DMS 273 treated with DMSO at 0.1 percent for 48 hours (cell line): Measurements from ENCODE around the gene ST6GALNAC2.
"Not testable (repeated sequence)": the region's sequence is repeated elsewhere in the genome, so short reads cannot be mapped to it uniquely, and the experiment has no call there.

Experiments used
- DNase-seq: peaks from one replicate; lab custom pipeline; 2025; lab: John Stamatoyannopoulos, UW

The ST6GALNAC2 gene

DNA sequence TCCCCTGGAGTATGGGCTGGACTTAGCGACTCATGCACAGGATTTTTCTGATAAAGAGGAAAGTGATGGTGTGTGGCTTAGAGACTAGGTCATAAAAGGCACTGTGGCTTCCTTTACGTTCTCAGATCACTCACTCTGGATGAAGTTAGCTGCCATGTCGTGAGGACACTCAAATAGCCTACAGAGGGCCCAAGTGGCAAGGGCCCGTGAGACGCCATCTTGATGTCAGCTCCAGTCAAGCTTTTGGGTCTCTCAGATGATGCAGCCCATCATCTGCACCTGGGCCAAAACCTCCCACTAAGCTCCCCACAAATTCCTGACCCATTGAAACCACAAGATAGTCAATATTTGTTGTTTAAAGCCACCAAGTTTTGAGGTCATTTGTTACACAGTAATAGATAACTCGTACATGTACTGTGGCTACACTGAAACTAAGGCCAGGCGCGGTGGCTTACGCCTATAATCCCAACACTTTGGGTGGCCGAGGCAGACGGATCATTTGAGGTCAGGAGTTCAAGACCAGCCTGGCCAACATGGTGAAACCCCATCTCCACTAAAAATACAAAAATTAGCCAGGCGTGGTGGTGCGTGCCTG is 14.7 kb downstream of the ST6GALNAC2 start:
- no peak for DNase-seq

DNA sequence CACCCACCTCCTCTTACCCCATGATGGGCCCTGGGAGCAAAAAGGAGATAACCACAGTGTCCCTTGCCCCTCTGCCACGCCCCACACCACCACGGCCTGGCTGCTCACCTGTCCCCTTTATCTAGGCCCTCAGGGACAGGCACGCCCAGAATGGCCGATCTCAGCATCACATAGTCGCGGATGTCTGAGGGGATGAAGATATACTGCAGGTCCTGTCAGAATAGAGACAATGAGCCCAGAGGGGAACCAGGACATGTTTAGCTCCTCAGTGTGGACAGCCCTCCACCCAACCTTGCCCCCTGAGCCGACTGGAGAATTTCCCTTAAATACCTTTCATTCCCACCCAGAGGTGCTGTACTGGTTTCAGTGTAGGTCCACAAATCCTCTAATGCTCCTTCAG is 15.2 kb downstream of the ST6GALNAC2 start:
- DNase-seq = no peak

DNA sequence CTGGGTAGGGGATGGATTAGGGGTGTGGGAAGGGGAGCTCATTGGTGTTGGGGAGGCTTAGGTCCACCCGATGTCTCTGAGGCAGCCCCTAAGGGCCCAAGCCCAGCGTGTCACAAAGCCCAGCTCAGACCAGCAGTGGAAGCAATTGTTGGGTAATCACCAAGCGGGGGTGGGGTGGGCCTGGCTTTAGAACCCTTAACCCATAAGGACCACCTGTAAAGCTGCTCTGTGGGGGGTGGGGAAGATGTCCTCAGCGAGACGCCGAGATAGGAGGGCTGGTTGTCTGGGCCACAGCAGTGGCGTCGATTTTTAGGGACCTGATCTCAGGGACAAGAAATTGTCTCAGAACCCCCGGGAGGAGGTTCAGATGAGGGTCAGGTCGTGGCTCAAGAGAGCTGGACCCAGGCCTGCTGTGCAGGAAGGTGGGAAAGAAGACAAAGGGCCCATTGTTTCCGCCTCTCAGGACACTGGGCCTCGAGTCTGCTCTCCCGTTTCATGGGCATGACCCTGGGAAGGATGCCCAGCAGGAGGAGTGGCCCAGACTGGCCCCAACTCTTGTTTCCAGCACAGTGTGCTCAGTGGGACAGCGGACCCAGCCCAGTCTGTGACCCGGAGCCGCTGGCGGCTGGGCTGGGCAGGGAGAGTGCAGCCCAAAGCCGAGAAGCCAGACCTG is 15.9 kb downstream of the ST6GALNAC2 start:
- no peak for DNase-seq

DNA sequence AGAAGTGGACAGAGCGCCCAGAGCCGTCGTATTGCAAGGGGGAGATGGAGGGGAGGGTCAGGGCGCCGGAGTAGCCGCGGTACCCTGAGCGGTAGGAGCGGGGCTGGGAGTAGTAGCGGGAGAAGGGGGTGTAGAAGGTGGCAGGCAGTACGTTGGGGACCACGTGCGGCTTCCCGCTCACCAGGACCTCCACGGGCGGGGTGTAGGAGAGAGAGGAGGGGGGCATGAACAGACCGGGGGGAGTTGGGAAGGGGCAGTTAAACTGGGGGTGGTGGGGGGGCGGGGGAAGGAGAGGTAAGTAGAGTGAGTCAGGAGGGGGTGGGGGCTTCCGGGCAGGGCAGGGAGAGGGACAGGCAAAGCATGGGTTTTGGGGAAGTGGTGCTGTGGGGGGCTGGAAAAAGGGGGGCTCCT is 16.8 kb downstream of the ST6GALNAC2 start:
- DNase-seq = no peak

DNA sequence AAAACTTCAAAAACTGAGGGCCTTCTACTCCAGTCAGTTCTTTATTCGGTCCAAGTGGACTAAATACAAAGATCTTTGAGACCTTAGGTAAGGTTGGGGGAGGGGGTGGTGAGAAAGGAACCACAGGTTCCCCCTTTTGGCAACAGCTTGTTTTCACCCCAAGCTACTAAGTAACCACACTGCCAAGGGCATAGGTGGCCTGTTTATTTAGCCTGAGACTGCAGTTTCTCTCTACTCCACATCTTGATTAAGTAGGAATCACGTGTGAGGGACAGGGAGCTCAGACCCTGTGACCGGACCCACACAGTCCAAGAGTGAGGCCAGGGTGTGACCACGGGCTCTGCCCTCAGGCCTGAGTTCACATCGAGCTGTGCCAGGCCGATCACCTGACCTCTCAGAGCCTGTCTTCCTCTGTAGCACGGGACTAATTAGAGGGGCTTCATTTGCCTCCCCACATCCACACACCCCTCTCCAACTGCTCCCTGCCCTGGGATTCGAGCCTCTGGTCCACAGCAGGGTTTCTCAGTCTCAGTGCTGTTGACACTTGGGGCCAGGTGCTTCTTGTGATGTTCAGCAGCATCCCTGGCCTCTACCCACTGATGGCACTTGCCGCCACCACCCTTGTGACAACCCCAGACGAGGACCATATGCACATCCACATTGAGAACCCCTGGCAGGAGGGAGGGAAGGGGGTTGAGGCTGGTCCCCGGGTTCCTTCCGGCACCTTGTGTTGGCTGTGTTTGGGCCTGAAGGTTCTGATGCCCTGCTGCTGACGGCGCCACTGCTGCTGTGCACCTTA is 17.8 kb downstream of the ST6GALNAC2 start:
- DNase-seq = no peak

DNA sequence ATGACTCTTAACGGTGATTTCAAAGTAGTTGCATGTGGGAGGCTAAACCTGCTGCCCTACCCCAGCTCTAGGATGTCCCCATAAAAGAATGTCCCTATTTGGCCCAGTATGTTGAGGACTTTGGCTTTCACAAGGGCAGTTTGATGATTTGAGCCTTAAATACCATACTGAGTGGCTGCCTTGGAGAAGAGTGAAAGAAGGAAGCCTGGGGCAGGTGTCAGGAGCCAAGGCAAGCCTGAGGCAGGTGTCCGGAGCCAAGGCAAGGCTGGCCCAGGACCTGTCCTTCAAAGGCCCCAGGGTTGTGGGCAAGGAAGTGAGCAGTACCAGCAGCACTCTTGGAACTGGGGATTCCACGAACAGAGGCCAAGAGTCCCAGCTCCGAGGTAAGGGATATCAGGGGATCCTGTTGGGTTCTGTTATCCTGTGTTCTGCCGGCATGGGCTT is 18.6 kb downstream of the ST6GALNAC2 start:
- no peak for DNase-seq

DNA sequence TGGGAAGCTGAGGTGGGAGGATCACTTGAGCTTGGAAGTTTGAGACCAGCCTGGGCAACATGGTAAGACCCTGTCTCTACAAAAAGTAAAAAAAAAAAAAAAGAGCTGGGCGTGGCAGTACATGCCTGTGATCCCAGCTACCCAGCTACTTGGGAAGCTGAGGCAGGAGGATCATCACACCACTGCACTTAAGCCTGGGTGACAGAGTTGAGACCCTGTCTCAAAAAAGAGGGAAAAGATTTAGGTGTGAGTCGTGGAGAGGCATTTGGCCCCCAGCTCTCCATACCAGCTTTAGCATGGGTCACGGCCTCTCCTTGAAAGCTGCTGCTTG is 19.1 kb downstream of the ST6GALNAC2 start:
- no peak for DNase-seq

DNA sequence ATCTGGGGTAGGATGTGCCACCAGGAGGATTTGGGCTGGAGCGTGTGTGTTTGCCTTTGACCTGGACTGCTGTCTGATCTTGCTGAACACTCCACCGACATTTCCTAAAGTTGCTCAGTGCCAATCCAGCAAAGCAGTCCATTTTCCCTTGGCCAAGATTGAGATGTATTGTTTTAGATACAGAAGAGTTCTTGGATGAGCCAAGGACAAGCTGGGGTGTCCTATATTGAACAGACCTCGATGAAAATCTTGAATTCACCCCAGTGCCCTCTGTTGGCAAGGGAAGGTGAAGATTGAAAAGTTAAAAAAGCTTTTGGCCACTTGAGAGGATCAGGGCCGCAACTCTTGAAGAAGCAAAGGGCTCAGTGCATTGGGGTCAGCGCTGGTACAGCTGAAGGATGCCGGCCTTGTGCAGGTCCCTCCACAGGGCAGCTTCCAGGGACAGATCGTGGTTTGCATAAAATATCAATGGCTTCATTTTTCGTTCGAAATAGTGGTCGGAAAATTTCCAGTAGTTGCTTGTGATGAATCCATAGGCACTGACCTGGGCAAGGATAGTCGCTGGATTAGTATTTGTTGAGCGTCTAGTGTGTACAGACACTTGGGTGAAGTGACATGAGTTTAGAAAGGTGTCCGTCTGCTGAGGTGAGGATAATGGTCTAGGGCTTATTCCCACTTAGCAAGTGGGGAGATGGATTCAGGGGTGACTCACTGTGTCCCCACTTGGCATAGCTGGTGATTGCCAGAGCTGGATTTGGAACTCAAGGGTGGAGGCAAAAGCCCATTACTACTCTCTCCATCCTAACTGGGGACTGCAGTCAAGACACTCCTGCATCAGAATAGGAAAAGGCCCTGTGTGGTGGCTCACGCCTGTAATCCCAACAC is 19.7 kb downstream of the ST6GALNAC2 start:
- DNase-seq = no peak

DNA sequence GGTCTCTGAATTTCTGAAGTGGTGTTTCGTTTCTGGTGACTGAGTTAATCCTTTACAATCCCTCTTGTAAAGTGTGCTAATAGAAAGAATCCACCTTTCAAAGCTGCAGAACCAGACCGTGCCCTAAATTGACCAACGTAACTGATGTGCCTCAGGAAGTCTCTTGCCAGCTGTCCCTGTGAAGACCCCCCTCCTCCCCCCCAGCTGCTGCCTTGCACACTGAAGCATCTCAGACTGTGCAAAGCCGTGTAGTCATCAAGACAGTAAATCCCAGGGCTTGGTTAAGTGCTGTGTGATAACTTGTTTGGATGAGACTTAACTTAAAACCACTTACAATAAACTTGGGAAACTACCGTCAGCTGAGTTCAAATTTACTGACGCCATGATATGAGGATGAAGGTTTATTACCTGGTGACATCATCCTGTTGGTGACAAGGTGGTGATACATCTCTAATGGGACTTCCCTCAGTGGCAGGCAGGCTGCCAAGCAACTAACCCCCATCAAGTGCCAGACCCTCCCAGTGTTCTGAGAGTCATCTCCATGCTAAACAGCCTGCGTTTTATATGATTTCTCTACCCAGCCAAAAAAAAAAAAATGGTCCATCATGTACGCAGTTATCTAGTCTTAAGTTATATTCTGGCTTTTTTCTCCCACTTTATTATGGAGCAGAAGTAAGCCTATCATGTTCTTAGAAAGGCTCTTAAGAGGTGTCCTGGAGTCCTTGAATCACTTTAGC is 20.5 kb downstream of the ST6GALNAC2 start:
- not testable (repeated sequence) for DNase-seq

DNA sequence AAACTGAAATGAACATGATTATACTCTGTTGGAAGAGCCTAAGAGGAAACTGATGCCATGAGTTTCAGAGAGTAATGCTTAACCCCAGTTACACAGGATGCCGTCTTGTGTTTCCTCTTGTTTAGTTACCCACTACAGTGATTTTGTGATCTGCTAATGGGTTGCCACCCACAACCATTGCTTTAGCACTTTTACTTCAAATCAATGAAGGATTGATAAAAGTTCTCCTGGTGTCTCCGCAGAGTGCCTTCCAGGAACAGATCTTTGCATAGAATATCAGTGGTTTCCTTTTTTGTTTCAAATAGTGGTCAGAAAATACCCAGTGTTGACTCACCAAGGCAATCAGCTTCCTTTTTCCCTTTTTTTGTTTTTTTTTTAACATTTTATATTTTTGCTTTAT is 22.3 kb downstream of the ST6GALNAC2 start:
- DNase-seq = not testable (repeated sequence)

DNA sequence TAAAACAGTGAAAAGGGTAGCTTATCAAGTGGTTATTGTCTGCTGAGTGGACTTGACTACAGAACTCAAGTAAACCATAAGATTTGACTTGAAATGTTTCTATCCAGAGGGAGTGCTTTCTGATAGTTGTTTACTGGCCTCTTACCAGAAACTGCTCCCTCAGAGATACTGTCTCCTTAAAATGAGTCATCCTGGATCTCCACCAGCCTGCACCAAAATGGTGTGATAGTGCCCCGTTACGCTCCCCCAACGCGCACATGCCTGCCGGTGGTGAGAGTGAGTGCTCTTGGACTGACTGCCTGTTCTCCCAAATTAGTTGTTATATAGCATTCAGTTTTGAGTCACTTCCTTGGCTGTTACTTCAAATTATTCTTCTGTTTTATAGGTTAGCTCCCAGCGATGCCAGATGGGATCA is 22.9 kb downstream of the ST6GALNAC2 start:
- DNase-seq = no peak

DNA sequence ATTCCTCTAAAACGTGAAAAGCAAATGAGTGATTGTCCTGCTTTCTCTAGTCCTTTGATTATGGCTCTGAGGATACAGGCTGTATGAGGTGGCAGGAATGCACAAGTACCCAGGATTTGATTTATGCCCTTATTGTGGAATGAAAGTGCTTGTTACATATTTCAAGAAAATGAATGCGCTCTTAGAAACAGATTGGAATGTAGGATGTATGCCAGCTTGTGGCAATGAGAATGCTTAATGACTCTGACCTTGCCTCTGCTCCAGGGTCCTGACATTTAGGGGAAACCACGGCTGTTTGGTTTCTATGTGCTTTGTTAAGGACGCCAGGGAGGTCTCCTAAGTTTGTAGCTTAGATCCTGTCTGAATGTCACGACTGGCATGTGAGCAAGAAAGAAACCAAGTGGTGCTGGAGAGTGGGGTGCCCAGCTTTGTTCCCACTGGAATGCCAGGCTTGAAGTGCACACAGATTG is 23.8 kb downstream of the ST6GALNAC2 start:
- DNase-seq = no peak

DNA sequence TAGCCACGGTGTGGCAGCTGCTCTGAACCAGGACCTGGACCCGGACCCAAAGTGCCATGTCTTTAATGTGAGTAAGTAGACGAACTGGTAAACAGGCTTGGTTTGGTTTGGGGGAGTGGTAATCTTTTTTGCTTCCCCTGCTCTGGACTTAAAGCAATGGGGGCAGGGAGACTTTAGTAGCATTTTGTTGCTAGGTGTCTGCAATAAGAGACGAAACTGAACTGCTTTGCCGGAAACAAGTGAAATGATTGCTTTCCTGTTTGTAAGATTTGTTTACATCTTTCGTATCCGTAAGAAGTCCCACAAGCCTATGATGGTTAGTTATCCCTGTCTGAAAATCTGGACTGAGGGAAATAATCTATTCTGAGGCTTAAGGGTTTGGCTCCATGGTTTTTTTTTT is 24.3 kb downstream of the ST6GALNAC2 start:
- no peak for DNase-seq

DNA sequence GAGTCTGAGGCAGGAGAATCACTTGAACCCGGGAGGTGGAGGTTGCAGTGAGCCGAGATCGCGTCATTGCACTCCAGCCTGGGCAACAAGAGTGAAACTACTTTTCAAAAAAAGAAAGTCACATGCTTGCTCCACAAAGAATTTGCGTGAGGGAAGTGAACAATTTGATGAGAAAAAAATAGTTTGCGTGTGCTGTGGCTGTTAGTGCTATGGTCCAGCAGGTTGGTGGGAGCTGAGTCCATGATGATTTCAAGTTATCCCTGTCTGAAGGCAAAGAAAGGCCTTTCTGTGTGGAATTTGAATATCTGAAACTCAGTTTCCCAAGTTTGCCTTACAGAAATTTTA is 24.8 kb downstream of the ST6GALNAC2 start:
- DNase-seq = no peak

DNA sequence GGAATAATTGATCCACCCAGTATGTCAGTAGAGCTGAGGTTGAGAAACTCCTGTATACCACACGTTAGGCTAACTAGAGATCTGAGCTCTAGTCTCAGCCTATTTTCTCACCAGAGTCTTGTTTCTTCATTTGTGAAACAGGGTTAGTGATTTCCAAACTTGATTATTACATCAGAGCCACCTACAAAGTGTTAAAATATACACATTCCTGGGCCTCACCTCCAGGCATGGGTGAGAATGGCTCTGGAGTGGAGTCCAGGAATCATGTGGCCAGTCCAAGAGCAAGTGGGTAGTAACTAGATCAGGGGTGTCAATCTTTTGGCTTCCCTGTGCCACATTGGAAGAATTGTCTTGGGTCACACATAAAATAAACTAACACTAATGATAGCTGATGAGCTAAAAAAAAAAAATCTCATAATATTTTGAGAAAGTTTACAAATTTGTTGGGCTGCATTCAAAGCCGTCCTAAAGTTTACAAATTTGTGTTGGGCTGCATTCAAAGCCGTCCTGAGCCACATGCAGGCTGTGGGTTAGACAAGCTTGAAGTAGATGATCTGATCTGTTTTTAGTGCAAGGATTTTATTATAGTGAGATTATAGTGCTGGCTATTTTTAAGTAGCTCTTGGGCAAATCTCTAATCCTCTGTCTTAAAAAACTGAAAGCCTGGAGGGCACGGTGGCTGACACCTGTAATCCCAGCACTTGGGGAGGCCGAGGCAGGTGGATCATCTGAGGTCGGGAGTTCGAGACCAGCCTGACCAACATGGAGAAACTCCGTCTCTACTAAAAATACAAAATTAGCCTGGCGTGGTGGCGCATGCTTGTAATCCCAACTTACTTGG is 25.4 kb downstream of the ST6GALNAC2 start:
- no peak for DNase-seq

DNA sequence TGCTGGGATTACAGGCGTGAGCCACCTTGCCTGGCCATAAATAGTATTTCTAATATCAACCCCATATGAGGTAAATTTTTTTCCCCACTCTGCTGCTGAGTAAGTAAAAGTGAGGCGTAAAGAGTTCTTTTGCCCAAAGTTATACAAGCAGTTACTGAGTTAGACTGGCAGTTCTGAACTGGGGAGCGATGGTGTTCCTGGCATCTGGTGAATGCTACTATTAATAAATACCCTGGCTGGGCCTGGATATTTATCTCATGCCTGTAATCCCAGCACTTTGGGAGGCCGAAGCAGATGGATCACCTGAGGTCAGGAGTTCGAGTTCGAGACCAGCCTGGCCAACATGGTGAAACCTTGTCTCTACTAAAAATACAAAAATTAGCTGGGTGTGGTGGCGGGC is 26.2 kb downstream of the ST6GALNAC2 start:
- DNase-seq = not testable (repeated sequence)

DNA sequence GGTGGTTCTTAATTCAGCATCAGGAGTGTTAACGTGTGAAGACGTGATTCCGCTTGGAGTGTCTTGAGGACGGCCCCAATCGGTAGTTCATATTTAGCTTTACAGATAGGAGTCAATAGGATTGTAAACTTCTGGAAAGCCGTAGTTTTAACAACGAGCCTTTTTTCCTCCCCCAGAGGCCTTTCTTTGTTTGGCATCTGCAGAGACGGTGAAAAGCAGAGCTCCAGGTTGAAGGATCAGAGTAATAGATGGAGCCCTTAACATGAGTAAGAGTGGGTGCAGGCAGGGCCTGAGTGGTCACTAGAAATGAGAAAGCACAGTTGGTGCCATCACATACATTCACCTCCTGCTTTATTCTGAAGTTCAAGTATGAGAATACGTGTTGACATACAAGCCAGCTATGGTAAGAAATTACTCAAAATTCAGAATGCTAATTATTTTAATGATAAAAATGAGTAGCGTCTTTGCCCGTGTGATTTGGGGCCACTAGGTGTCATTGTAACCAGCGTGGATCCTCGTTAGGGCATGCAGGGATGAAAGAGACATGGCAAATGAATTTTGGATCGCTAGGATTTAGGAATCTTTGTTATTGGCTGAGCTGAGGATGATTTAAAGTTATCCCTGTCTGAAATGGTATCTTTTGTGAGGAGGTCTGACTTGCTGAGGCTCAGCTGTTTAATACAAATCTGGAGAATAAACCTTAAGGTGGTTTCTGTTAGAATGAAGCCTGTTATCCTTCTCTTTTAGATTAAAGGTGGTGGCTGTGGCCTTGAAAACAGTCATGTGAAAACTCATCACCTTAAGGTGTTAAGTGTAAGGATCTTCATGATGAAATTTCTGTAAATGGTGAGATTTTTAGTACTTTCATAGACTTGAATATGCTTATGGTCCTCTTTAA is 27.2 kb downstream of the ST6GALNAC2 start:
- DNase-seq = no peak

DNA sequence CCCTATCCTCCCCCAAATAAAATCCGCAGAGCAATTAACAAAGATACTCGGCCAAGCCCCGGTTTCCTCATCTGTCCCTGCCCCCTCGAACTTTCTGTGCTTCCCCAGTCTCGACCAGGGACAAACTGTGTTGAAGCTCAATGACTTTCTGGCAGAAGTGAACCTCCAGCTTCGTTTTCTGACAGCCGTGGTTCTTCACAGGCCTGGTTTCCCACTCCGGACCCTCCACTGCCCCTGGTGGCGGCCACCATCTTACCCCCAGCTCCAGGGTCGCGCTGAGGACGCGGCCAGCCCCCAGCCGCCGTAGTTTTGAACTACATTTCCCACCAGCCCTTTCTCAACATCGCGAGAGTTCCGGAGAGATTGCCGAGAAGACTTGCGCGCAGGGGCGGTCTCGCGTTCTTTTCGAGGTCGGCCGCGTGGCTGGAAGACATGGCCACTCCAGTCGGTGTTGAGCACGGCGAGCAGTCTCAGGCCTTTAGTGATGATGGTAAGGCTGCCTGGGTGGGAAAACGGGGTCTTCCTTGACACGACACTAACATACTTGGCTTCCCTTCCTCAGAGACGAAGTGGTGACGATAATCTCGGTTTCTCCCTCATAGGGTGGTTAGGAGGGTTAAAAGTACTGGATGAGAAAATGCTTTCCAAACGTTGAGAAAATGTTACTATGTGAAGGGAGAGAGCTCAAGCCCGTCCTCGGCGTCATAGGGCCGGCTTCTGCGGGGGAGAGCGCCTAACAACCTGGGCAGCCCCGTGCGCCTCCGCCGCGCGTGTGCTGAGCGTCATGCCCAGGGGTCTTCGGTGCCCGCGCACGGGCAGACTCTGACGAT is 28.1 kb downstream of the ST6GALNAC2 start:
- DNase-seq = peak; percentile 94
